HepG2 (cell line): Measurements from ENCODE around the gene NOX3. TPM values are rescaled to one million over a fixed set of nuclear protein-coding genes. Genes with fewer than 3 reads are reported as not detected.

ENCODE experiments used
- ATAC-seq: fragments of 200-7000 bp; cut with Tn5 transposase; 3 replicates; pipeline ENCODE4 v1.9.1; 2020; ENCODE audit warnings: mild to moderate bottlenecking, moderate library complexity
- BruUV-seq: library from RNA; stranded (reverse); fragments of 400-500 nt; replicated peaks from 2 replicates; lab custom pipeline; 2021; lab: Mats Ljungman, UMichigan
- CTCF ChIA-PET: fragments of 300-600 bp; formaldehyde crosslinking; extraction: SDS; loops from one replicate; lab custom pipeline; 2021; ENCODE audit warnings: low total read pairs, inconsistent platforms, low intra/inter-chr PET ratio; lab: Yijun Ruan, JAX
- POLR2A ChIA-PET: fragments of 350-600 bp; sonication (Branson Sonifier 250); formaldehyde crosslinking; loops from one replicate; lab custom pipeline; 2020; ENCODE audit warnings: antibody characterized with exemption, inconsistent platforms; lab: Yijun Ruan, JAX
- DNase-seq: peaks from one replicate; pipeline ENCODE4 v3.0.0-alpha.2; 2015; ENCODE audit warnings: low spot score
- FAIRE-seq: peaks from 3 replicates; lab custom pipeline; 2011; peaks lifted over from hg19 to GRCh38; lab: Jason Lieb, UNC
- H2AFZ ChIP-seq: one replicate; pipeline ENCODE4 v1.6.1; 2011; ENCODE audit warnings: low read length, inconsistent platforms
- H3K27ac ChIP-seq: fragments of 300-600 bp; 3 replicates; pipeline ENCODE4 v1.8.0; 2011; ENCODE audit warnings: mixed run types, mild to moderate bottlenecking, mixed read lengths, low read length, inconsistent platforms; ENCODE audit not compliant: insufficient read depth; ENCODE audit errors: extremely low read length
- H3K27me3 ChIP-seq, 2 experiments: fragments of 200-600 bp in 1 of 2; 2 replicates in 1 of 2; 3 replicates in 1 of 2; pipeline versions ENCODE4 v1.6.0 to v1.8.0; 2011; ENCODE audit warnings: low read length in 2 of 2, mild to moderate bottlenecking in 2 of 2, moderate library complexity in 2 of 2, inconsistent platforms in 1 of 2; ENCODE audit not compliant: insufficient read depth in 2 of 2, control insufficient read depth in 1 of 2
- H3K36me3 ChIP-seq, 2 experiments: fragments of 200-600 bp in 1 of 2; replicated peaks in 1 of 2; 2 replicates in 1 of 2; 3 replicates in 1 of 2; pipeline versions ENCODE4 v1.5.1 to v1.8.0; 2011; ENCODE audit warnings: low read length in 2 of 2, inconsistent platforms in 1 of 2; ENCODE audit not compliant: insufficient read depth in 2 of 2, control insufficient read depth in 1 of 2
- H3K4me1 ChIP-seq: 2 replicates; pipeline ENCODE4 v1.5.1; 2012; ENCODE audit warnings: low read length, inconsistent platforms; ENCODE audit not compliant: insufficient read depth
- H3K4me2 ChIP-seq: 2 replicates; pipeline ENCODE4 v1.6.0; 2011; ENCODE audit warnings: low read depth, low read length, inconsistent platforms
- H3K4me3 ChIP-seq, 3 experiments: fragments of 200-600 bp in 1 of 3; sonication (generic), shearing (Covaris generic) in 1 of 3; replicated peaks in 1 of 3; 2 replicates each; pipeline ENCODE4 v1.5.1; 2011 to 2016; ENCODE audit warnings: low read length in 3 of 3, inconsistent platforms in 2 of 3, low read depth in 2 of 3, mild to moderate bottlenecking in 2 of 3, control low read depth in 1 of 3, mixed read lengths in 1 of 3; ENCODE audit not compliant: insufficient read depth in 1 of 3
- H3K79me2 ChIP-seq: one replicate; pipeline ENCODE4 v1.6.1; 2011; ENCODE audit warnings: low read length, inconsistent platforms; ENCODE audit not compliant: insufficient read depth
- H3K9ac ChIP-seq: 2 replicates; pipeline ENCODE4 v1.6.0; 2011; ENCODE audit warnings: mild to moderate bottlenecking, low read depth, low read length, inconsistent platforms; ENCODE audit not compliant: insufficient read depth
- H3K9me3 ChIP-seq: 2 replicates; pipeline ENCODE4 v1.5.1; 2012; ENCODE audit warnings: mild to moderate bottlenecking, low read length
- H4K20me1 ChIP-seq: 2 replicates; pipeline ENCODE4 v1.6.0; 2011; ENCODE audit warnings: inconsistent platforms, mild to moderate bottlenecking, low read length, moderate library complexity; ENCODE audit not compliant: insufficient read depth
- ETV5 ChIP-seq: IDR thresholded peaks from 2 replicates; pipeline ENCODE4 v1.6.1; 2018; ENCODE audit warnings: missing biosample characterization, missing genetic modification reagents, inconsistent platforms, borderline replicate concordance
- ZNF644 ChIP-seq: IDR thresholded peaks from 2 replicates; pipeline ENCODE4 v1.6.1; 2016; ENCODE audit warnings: low read depth
- WGBS: methylation state at CpG from one replicate; pipeline ENCODE4 v1.1.6; 2017; ENCODE audit warnings: low lambda C conversion rate; 5-methylcytosine and 5-hydroxymethylcytosine counted together
- in situ Hi-C: cut with HindIII; loops from 2 replicates; pipeline ENCODE4 v1.10.0; 2017; ENCODE audit warnings: low pct_unique_long_range_greater_than_20kb; ENCODE audit not compliant: extremely low pct_ligation_motif_present
- intact Hi-C: fragments of 100-400 bp; cut with micrococcal nuclease; formaldehyde crosslinking; loops from one replicate; pipeline ENCODE4 v1.10.0; 2022; ENCODE audit not compliant: unreplicated experiment
- polyA plus RNA-seq, 8 experiments: library from polyadenylated mRNA; depleted of rRNA in 3 of 8; stranded (reverse) in 7 of 8; unstranded in 1 of 8; fragments of >200 nt; fragmentation: Illumina TruSeq in 4 of 8; extraction: Trizol in 4 of 8; gene quantifications; 2 replicates each; pipeline versions ENCODE4 v1.2.1 to v1.2.3, GENCODE V29; 2011 to 2016; ENCODE audit warnings: low read depth in 4 of 8, missing spikeins in 1 of 8, mixed read lengths in 1 of 8; ENCODE audit not compliant: insufficient read depth in 1 of 8
- total RNA-seq, 5 experiments: library from RNA; depleted of rRNA; stranded (reverse); fragments of >200 nt; fragmentation: Illumina TruSeq; extraction: Trizol; gene quantifications; 2 replicates each; pipeline ENCODE4 v1.2.3, GENCODE V29; 2016; ENCODE audit warnings: low read depth in 1 of 5
- TF ChIP-seq, protein P1 (sequence below): sonication (generic); formaldehyde crosslinking; IDR thresholded peaks from 2 replicates; pipeline ENCODE4 v1.4.0; 2020; ENCODE audit warnings: missing genetic modification reagents, borderline replicate concordance

NOX3 gene
- total and polyA plus RNA-seq, 2 of the 13 experiments (the other 11 are each of a cell fraction or from before 2014, with no cell fraction given) = 0.09 to 0.18 TPM

DNA sequence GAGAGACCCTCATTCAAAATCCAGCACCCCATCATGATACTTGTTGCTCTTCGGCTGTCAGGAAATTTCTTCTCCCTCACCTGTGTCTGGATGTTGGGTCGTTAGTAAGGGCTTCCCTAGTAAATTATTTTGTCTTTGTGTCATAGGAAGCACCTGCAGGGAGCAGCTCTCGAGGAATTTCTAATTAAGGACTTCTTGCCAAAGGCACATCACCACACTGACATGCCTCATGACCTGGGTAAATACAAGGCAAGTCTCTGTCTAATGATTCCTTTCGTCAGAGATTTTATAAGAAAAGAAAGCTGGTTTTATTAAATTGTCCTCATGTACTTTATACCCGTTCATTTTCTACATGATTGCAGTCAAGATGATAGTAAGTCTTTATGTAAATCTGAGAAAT, at the start of gene NOX3 (continued):
- TF ChIP-seq, protein P1, sequence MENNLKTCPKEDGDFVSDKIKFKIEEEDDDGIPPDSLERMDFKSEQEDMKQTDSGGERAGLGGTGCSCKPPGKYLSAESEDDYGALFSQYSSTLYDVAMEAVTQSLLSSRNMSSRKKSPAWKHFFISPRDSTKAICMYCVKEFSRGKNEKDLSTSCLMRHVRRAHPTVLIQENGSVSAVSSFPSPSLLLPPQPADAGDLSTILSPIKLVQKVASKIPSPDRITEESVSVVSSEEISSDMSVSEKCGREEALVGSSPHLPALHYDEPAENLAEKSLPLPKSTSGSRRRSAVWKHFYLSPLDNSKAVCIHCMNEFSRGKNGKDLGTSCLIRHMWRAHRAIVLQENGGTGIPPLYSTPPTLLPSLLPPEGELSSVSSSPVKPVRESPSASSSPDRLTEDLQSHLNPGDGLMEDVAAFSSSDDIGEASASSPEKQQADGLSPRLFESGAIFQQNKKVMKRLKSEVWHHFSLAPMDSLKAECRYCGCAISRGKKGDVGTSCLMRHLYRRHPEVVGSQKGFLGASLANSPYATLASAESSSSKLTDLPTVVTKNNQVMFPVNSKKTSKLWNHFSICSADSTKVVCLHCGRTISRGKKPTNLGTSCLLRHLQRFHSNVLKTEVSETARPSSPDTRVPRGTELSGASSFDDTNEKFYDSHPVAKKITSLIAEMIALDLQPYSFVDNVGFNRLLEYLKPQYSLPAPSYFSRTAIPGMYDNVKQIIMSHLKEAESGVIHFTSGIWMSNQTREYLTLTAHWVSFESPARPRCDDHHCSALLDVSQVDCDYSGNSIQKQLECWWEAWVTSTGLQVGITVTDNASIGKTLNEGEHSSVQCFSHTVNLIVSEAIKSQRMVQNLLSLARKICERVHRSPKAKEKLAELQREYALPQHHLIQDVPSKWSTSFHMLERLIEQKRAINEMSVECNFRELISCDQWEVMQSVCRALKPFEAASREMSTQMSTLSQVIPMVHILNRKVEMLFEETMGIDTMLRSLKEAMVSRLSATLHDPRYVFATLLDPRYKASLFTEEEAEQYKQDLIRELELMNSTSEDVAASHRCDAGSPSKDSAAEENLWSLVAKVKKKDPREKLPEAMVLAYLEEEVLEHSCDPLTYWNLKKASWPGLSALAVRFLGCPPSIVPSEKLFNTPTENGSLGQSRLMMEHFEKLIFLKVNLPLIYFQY (CRISPR knock-in tag) = no peak
- no peak for TF ChIP-seq ZNF644 (CRISPR knock-in tag)

DNA sequence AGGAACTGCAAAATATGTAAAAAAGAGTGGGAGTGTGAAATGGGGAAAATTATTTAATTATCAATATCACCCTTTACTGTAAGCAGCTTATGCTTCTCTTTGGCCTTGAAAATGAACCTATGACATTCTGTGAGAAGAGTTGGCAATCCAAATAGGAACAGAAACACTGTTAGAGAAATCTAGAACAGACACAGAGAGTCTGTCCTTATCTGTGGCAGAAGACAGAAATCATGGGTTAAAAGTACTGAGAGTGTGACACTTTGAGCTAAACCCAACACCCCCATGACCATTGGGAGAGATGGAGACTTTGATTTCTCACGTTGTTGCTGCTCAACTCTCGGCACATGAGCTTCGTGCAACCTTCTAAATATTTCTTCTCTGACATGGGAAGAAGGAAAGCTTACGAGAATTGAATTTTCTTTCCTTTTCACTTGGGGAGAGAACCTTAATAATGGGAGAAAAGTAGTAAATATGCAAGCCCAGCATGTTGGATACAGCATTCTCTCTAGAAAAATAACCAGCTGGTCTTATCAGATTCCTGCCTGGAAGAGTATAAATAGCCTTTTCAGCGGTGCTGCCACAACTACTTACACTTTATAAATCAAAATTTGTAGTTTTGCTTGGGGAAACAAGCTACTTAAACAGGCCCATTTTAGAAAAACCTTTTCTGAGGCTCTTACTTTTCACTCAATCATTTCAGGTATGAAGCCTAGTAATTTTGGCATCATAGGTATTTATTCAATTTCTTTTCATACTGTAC, 49.4 kb upstream of the NOX3 start:
- in situ Hi-C loops = no loop called here
- DNase-seq (no peak), ATAC-seq (no peak), FAIRE-seq (no peak)
- Histone ChIP-seq H3K27me3 (no peaks in the 10 kb centered on the region), H3K9me3 (0 out of 2 replicates have a peak, but pooled peaks cover 4% of the 10 kb centered on the region), H3K36me3 (no peaks in the 10 kb centered on the region), H3K4me3 (no peak overlapping the region), H2AFZ (no peak overlapping the region), H4K20me1 (no peaks in the 10 kb centered on the region), H3K4me2 (no peak overlapping the region), H3K9ac (no peak overlapping the region), H3K27ac (no peak overlapping the region), H3K4me1 (no peaks in the 10 kb centered on the region), H3K79me2 (no peaks in the 10 kb centered on the region)
- intact Hi-C loops = no loop called here
- ChIA-PET POLR2A (interaction anchor here (1.1 kb wide), 1 partner anchor 176 kb away, joined by 3 read pairs; no protein-coding TSS in a partner anchor), CTCF (no interaction called here)
- no TSS peak for BruUV-seq
- no peak for TF ChIP-seq ETV5
- 94% methylated on average over 5 of the region's 5 CpGs for WGBS
